ENCODE measurements around the gene SMC3. TPM values are rescaled to one million over a fixed set of nuclear protein-coding genes. Genes with fewer than 3 reads are reported as not detected.

SMC3 gene
- total RNA-seq = 10 to 100 TPM; 13.1 to 26.4 TPM
- polyA plus RNA-seq = 10 to 100 TPM in 1 of 2 donors, 1 to 10 TPM in 1; 7.2 to 23.0 TPM

DNA sequence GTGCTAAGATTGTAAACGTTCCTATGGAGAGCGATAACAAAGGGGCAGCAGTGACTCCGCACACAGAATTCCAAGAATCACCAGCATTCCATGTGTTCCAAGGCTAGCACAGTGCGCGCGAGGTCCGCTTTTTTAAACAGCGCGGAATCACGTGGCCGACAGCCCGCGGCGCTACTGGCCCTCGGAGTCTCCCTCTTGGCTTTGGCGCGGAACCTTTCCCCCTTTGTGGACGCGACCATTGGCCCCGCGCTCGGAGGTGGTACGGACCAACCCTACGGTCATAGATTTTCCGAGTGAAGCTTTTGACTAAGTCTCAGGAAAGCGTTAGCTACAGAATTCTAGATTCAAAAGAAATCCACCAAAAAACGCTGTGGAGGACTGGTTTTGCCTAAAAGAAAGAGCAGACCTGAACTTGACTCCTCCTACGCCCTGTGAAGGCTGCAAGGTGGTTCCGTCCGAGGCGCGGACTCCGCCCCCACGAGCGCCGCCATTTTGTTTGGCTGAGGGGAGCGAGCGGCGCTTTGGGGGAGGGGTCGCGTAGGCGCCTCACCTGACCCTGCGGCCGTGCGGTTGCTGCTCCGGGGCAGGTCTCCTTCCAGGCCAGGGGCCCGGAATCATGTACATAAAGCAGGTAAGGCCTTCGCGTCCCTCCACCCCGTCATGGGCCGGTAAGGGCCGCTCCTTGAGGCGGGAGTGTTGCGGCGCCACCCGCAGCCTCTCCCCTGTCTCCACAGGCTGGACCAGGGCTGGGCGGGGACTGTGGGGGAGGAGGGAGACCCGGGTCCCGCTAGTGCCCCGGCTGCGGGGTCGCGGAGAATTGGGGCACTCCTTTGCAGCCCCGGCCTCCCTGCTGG lies at the start of gene SMC3:
Gene SMC3, plus strand, starts transcription at position 495 of the 854 bp plus-strand sequence. Its CDS starts 122 bp downstream, at position 617.
- peak within 1 kb of the TSS; percentile 78 to 97 (median 93) for H3K4me3 ChIP-seq (ENCODE audit: low read depth in 1 of 3, low read length in 3 of 3)
- peak within 1 kb of the TSS; percentile 94 for H3K27ac ChIP-seq (ENCODE audit: low read depth in 1 of 2, low read length in 2 of 2)
- under 1% methylated on average over 64 of the region's 64 CpGs for WGBS
- H3K4me1 ChIP-seq (ENCODE audit: control insufficient read depth in 4 of 4, insufficient read depth in 4 of 4, low read length in 3 of 4) = peaks cover 3 to 17% (median 8%) of the 10 kb centered on the region in 4 donors
- H3K36me3 ChIP-seq (ENCODE audit: control insufficient read depth in 4 of 4, insufficient read depth in 3 of 4, low read depth in 1 of 4, low read length in 3 of 4) = peaks cover 0 to 2% (median 0%) of the 10 kb centered on the region in 4 donors
- no peaks in the 10 kb centered on the region for H3K9me3 ChIP-seq (ENCODE audit: control insufficient read depth in 4 of 4, low read length in 3 of 4)
- no peaks in the 10 kb centered on the region for H3K27me3 ChIP-seq (ENCODE audit: control insufficient read depth in 4 of 4, insufficient read depth in 4 of 4, low read length in 3 of 4)
- DNase-seq (ENCODE audit: low spot score) = peak; percentile 92
- TF ChIP-seq ZBTB33 (IDR thresholded peaks at IDR 0.05) = peak; percentile 30
- no peak for TF ChIP-seq HNF4G (IDR thresholded peaks at IDR 0.05)
- peak; percentile 55 to 62 for TF ChIP-seq EGR1 (IDR thresholded peaks at IDR 0.05; ENCODE audit: low read depth in 2 of 2)
- peak; percentile 99 for TF ChIP-seq YY1 (IDR thresholded peaks at IDR 0.05)
- TF ChIP-seq RXRA (IDR thresholded peaks at IDR 0.05) = peak; percentile 55 to 89
- TF ChIP-seq FOXA2 (IDR thresholded peaks at IDR 0.05) = no peak
- TF ChIP-seq GABPA (IDR thresholded peaks at IDR 0.05 in 1 of 2, conservative IDR thresholded peaks at IDR 0.05 in 1 of 2) = no peak
- peak; percentile 23 to 33 for TF ChIP-seq HNF4A (conservative IDR thresholded peaks at IDR 0.05)
- TF ChIP-seq CTCF (IDR thresholded peaks at IDR 0.05; ENCODE audit: low read depth, low read length, missing input control) = no peak
- TF ChIP-seq NR2F2 (IDR thresholded peaks at IDR 0.05) = peak; percentile 52
- peak; percentile 13 for TF ChIP-seq TAF1 (conservative IDR thresholded peaks at IDR 0.05)
- TF ChIP-seq SP1 (IDR thresholded peaks at IDR 0.05) = peak; percentile 66
- no peak for TF ChIP-seq FOXA1 (IDR thresholded peaks at IDR 0.05)
- TF ChIP-seq MAX (IDR thresholded peaks at IDR 0.05) = peak; percentile 98
- no peak for TF ChIP-seq RAD21 (IDR thresholded peaks at IDR 0.05)
- TF ChIP-seq JUND (IDR thresholded peaks at IDR 0.05) = peak; percentile 26 to 37
- peak; percentile 52 for TF ChIP-seq ATF3 (IDR thresholded peaks at IDR 0.05)
- TF ChIP-seq, protein P1, sequence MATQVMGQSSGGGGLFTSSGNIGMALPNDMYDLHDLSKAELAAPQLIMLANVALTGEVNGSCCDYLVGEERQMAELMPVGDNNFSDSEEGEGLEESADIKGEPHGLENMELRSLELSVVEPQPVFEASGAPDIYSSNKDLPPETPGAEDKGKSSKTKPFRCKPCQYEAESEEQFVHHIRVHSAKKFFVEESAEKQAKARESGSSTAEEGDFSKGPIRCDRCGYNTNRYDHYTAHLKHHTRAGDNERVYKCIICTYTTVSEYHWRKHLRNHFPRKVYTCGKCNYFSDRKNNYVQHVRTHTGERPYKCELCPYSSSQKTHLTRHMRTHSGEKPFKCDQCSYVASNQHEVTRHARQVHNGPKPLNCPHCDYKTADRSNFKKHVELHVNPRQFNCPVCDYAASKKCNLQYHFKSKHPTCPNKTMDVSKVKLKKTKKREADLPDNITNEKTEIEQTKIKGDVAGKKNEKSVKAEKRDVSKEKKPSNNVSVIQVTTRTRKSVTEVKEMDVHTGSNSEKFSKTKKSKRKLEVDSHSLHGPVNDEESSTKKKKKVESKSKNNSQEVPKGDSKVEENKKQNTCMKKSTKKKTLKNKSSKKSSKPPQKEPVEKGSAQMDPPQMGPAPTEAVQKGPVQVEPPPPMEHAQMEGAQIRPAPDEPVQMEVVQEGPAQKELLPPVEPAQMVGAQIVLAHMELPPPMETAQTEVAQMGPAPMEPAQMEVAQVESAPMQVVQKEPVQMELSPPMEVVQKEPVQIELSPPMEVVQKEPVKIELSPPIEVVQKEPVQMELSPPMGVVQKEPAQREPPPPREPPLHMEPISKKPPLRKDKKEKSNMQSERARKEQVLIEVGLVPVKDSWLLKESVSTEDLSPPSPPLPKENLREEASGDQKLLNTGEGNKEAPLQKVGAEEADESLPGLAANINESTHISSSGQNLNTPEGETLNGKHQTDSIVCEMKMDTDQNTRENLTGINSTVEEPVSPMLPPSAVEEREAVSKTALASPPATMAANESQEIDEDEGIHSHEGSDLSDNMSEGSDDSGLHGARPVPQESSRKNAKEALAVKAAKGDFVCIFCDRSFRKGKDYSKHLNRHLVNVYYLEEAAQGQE (IDR thresholded peaks at IDR 0.05) = peak; percentile 17
- peak within 1 kb of the TSS; percentile 85 to 99 for H3K9ac ChIP-seq (ENCODE audit: low read depth in 1 of 2, low read length in 2 of 2)
